K562 (cell line): ENCODE measurements around the gene MPI. TPM values are rescaled to one million over a fixed set of nuclear protein-coding genes. Genes with fewer than 3 reads are reported as not detected.

Experiments used
- CBX5 ChIP-seq: IDR thresholded peaks from 2 replicates; pipeline ENCODE4 v1.6.1; 2014; ENCODE audit warnings: low read depth, borderline replicate concordance
- CEBPB ChIP-seq: fragments of 450-650 bp; IDR thresholded peaks from 2 replicates; pipeline ENCODE4 v1.6.1; 2016; ENCODE audit warnings: missing genetic modification characterization, missing compliant biosample characterization
- ESRRA ChIP-seq: fragments of 450-650 bp; IDR thresholded peaks from 2 replicates; pipeline ENCODE4 v1.6.1; 2014; ENCODE audit warnings: low read depth, mild to moderate bottlenecking, moderate library complexity, borderline replicate concordance
- ESRRB ChIP-seq: fragments of 250-450 bp; sonication (Bioruptor Pico); IDR thresholded peaks from 2 replicates; pipeline ENCODE4 v1.5.0; 2020; ENCODE audit warnings: mild to moderate bottlenecking, moderate library complexity, borderline replicate concordance
- ETS2 ChIP-seq: IDR thresholded peaks from 2 replicates; pipeline ENCODE4 v1.6.1; 2016; ENCODE audit warnings: borderline replicate concordance, missing genetic modification characterization, mild to moderate bottlenecking, moderate library complexity, missing compliant biosample characterization; ENCODE audit not compliant: poor library complexity, severe bottlenecking
- HBP1 ChIP-seq: fragments of 450-650 bp; formaldehyde crosslinking; IDR thresholded peaks from 2 replicates; pipeline ENCODE4 v1.4.0; 2022; ENCODE audit warnings: missing genetic modification characterization
- HSF4 ChIP-seq: fragments of 250-450 bp; sonication (Bioruptor Pico); IDR thresholded peaks from 2 replicates; pipeline ENCODE4 v2.1.2; 2022; ENCODE audit warnings: mild to moderate bottlenecking, moderate library complexity, borderline replicate concordance
- KLF16 ChIP-seq: IDR thresholded peaks from 2 replicates; pipeline ENCODE4 v1.6.1; 2016; ENCODE audit warnings: antibody characterized with exemption
- PTTG1 ChIP-seq: fragments of 450-650 bp; IDR thresholded peaks from 2 replicates; pipeline ENCODE4 v1.6.1; 2016; ENCODE audit warnings: low read depth, mild to moderate bottlenecking, missing genetic modification characterization, missing compliant biosample characterization
- SPI1 ChIP-seq: IDR thresholded peaks from 2 replicates; pipeline ENCODE4 v1.6.1; 2011; ENCODE audit warnings: low read depth, low read length, control low read depth, borderline replicate concordance
- TCF7L2 ChIP-seq: fragments of 150-350 bp; IDR thresholded peaks from 2 replicates; pipeline ENCODE4 v1.6.1; 2016; ENCODE audit warnings: low read depth, mild to moderate bottlenecking, low read length, moderate library complexity
- UBTF ChIP-seq, 2 experiments: IDR thresholded peaks; 2 replicates each; pipeline ENCODE4 v1.6.1; 2012; ENCODE audit warnings: improper control_type of control experiment in 2 of 2, low read depth in 2 of 2, low read length in 2 of 2, borderline replicate concordance in 1 of 2
- ZKSCAN8 ChIP-seq: fragments of 200-800 bp; sonication (Bioruptor generic); IDR thresholded peaks from 2 replicates; pipeline ENCODE4 v1.6.1; 2016; ENCODE audit warnings: missing genetic modification characterization, missing compliant biosample characterization
- ZMIZ1 ChIP-seq, 2 experiments: fragments of 150-350 bp in 1 of 2; IDR thresholded peaks; 2 replicates each; pipeline ENCODE4 v1.6.1; 2012 to 2016; ENCODE audit warnings: low read depth in 2 of 2, low read length in 2 of 2, mild to moderate bottlenecking in 1 of 2, moderate library complexity in 1 of 2
- ZNF121 ChIP-seq: sonication (generic); formaldehyde crosslinking; conservative IDR thresholded peaks from 2 replicates; pipeline ENCODE4 v1.8.0; 2022; ENCODE audit warnings: missing genetic modification reagents
- polyA plus RNA-seq, 8 experiments: library from polyadenylated mRNA; depleted of rRNA in 4 of 8; stranded (reverse) in 5 of 8; unstranded in 3 of 8; fragments of >200 nt; fragmentation: Nextera tagmentation in 2 of 8; fragmentation: Illumina TruSeq in 1 of 8; extraction: Ambion mirVana in 2 of 8; extraction: Trizol in 1 of 8; gene quantifications; 2 replicates each; pipeline versions ENCODE4 v1.2.1 to v1.2.3, GENCODE V29; 2011 to 2014; ENCODE audit warnings: inconsistent platforms in 1 of 8, missing spikeins in 1 of 8
- total RNA-seq, 7 experiments: library from RNA; depleted of rRNA in 6 of 7; stranded (reverse); fragments of >200 nt in 6 of 7; fragmentation: Illumina TruSeq in 2 of 7; extraction: Trizol in 2 of 7; gene quantifications; 2 replicates each; pipeline versions ENCODE4 v1.2.1 to v1.2.3, GENCODE V29; 2011 to 2021; ENCODE audit warnings: low replicate concordance in 1 of 7
- TF ChIP-seq, protein P1 (sequence below): fragments of 450-650 bp; formaldehyde crosslinking; IDR thresholded peaks from 2 replicates; pipeline ENCODE4 v1.4.0; 2020; ENCODE audit warnings: mild to moderate bottlenecking, moderate library complexity
- TF ChIP-seq, protein P2 (sequence below): fragments of 250-450 bp; sonication (Bioruptor Pico); IDR thresholded peaks from 2 replicates; pipeline ENCODE4 v1.8.0; 2021; ENCODE audit warnings: borderline replicate concordance, mild to moderate bottlenecking, moderate library complexity; ENCODE audit not compliant: poor library complexity, severe bottlenecking

Gene MPI
- total and polyA plus RNA-seq, 9 of the 15 experiments (the other 6 are each of a cell fraction or from before 2014, with no cell fraction given): 30.7 to 105 (median 40.5) TPM

- TF ChIP-seq ZMIZ1 (IDR thresholded peaks at IDR 0.05; ENCODE audit: low read depth in 2 of 2, low read length in 2 of 2) (no peak; a peak in 1 of 4 replicates), CEBPB (tag) (peak; percentile 96), ESRRA (0 out of 2 replicates have a peak, but pooled peaks have one; percentile 23), ESRRB (CRISPR knock-in tag) (no peak), HBP1 (CRISPR knock-in tag) (no peak), SPI1 (no peak), TCF7L2 (no peak), ZKSCAN8 (CRISPR knock-in tag) (no peak), HSF4 (CRISPR knock-in tag) (no peak), ETS2 (tag) (no peak), CBX5 (no peak), KLF16 (peak; percentile 72), ZNF121 (CRISPR knock-in tag) (no peak), PTTG1 (tag) (no peak), UBTF (IDR thresholded peaks at IDR 0.05; ENCODE audit: borderline replicate concordance in 1 of 2, low read depth in 2 of 2, low read length in 2 of 2) (no peak)
- TF ChIP-seq, protein P1, sequence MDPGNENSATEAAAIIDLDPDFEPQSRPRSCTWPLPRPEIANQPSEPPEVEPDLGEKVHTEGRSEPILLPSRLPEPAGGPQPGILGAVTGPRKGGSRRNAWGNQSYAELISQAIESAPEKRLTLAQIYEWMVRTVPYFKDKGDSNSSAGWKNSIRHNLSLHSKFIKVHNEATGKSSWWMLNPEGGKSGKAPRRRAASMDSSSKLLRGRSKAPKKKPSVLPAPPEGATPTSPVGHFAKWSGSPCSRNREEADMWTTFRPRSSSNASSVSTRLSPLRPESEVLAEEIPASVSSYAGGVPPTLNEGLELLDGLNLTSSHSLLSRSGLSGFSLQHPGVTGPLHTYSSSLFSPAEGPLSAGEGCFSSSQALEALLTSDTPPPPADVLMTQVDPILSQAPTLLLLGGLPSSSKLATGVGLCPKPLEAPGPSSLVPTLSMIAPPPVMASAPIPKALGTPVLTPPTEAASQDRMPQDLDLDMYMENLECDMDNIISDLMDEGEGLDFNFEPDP (CRISPR knock-in tag): no peak
- TF ChIP-seq, protein P2, sequence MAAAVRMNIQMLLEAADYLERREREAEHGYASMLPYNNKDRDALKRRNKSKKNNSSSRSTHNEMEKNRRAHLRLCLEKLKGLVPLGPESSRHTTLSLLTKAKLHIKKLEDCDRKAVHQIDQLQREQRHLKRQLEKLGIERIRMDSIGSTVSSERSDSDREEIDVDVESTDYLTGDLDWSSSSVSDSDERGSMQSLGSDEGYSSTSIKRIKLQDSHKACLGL: no peak
Measured at GRCh38 chr15:74950078-74950908, 60.5 kb downstream of the MPI start (continued).
